Ovary (tissue), 3 donors: ENCODE measurements around the gene CDYL2.

Experiments used
- CTCF ChIP-seq, 3 donors: fragments of 450-650 bp in 2 of 3; fragments of 200-600 bp in 1 of 3; IDR thresholded peaks; one replicate each; pipeline versions ENCODE4 v1.5.1 to v1.8.0; 2016 to 2022; ENCODE audit warnings: antibody characterized with exemption in 3 of 3, mild to moderate bottlenecking in 1 of 3
- POLR2A ChIP-seq: fragments of 450-650 bp; IDR thresholded peaks from one replicate; pipeline ENCODE4 v1.6.1; 2017; ENCODE audit warnings: antibody characterized with exemption, mild to moderate bottlenecking, moderate library complexity
- donor health status: DM: no; HTN: no; CAD: no.

GRCh38 chr16:80611171-80611929 is 193.0 kb downstream of the CDYL2 start:
- TF ChIP-seq CTCF (IDR thresholded peaks at IDR 0.05) (no peak), POLR2A (no peak)
